NCI-H2081 (cell line): ENCODE results near the gene TNFAIP3.

Experiments used
- DNase-seq, 2 experiments: peaks; one replicate each; lab custom pipeline; 2025; lab: John Stamatoyannopoulos, UW

The TNFAIP3 gene

GRCh38 chr6:137923866-137924653 lies 57.0 kb downstream of the TNFAIP3 start:
- no peak for DNase-seq

DNA sequence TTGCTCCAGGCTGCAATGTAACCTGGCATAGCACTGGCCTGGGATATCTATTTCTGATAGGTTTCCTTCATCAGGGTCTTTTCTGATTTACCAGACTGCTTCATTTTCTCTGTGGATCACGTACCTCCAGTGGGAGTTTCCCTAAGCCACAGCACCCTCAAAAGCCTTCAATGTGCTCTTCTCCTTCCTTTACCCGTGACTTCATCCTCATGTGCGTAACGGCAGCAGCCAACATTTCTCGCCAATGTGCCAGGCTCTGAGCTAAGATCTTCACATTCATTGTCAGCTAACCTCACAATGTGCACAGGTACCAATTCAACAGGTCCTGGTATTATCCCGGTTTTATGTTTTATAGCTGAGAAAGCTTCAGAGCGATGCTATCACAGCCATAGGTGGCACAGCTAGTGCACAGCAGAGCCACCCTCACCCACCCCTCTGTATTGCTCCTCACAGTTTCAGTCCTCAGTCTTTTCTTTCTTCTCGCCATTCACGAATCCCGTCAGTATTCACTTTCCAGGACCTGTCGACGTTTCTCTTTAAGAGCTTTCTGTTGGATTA lies 58.2 kb downstream of the TNFAIP3 start:
- no peak for DNase-seq

- no peak for DNase-seq
These were observed 59.2 kb downstream of the TNFAIP3 start for GRCh38 chr6:137926207-137926731.

GRCh38 chr6:137926985-137927384 lies 59.9 kb downstream of the TNFAIP3 start:
- DNase-seq: no peak

DNA sequence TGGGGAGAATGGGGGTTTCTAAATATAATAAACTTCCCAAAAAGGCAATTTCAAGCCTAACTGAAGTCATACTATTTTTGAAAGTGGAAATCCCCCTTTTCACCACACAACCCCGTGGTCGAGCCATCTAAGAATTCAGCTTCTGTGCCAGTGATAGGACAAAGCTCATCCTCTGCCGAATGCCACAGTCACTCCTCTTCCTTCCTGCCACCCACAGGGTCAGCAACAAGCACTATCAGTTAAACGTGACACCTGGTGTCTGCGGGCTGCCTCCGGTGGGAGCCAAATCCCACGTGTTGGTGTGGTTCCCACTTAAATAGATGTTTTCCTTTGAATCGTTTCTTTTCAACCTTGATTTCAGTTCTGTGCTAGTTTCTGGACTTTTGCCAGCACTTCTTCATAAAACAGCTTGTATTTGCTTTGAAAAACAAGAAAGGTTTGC lies 60.7 kb downstream of the TNFAIP3 start:
- DNase-seq: no peak

DNA sequence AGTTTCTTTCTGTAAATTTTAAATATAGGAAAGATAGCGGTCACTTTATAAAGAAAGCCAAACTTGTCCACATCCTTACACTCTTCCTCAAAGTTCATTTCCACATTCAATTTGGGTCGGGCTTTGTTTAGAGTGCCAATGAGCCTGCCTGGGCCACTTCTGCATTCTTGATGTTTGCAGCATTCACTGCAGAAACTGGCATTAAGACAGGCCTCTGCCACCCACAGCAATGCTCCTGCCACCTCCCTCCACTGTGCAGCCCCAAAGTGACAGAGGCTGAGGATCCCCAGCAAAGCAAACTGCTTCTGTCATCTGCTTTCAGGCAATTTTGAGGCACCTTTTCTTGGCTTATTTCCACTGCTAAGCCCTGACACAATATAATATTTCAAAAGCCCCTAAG lies 61.2 kb downstream of the TNFAIP3 start:
- no peak for DNase-seq

- DNase-seq: no peak
These were observed 64.9 kb downstream of the TNFAIP3 start for GRCh38 chr6:137931849-137932465.
